NCI-H345 treated with DMSO at 0.1 percent for 48 hours (cell line): ENCODE results near the gene SERPINA9.
"Not testable (repeated sequence)": the region's sequence is repeated elsewhere in the genome, so short reads cannot be mapped to it uniquely, and the experiment has no call there.

Experiments
- DNase-seq: peaks from one replicate; lab custom pipeline; 2025; ENCODE audit not compliant: unreplicated experiment; lab: John Stamatoyannopoulos, UW

SERPINA9 gene, protein sequence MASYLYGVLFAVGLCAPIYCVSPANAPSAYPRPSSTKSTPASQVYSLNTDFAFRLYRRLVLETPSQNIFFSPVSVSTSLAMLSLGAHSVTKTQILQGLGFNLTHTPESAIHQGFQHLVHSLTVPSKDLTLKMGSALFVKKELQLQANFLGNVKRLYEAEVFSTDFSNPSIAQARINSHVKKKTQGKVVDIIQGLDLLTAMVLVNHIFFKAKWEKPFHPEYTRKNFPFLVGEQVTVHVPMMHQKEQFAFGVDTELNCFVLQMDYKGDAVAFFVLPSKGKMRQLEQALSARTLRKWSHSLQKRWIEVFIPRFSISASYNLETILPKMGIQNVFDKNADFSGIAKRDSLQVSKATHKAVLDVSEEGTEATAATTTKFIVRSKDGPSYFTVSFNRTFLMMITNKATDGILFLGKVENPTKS

DNA sequence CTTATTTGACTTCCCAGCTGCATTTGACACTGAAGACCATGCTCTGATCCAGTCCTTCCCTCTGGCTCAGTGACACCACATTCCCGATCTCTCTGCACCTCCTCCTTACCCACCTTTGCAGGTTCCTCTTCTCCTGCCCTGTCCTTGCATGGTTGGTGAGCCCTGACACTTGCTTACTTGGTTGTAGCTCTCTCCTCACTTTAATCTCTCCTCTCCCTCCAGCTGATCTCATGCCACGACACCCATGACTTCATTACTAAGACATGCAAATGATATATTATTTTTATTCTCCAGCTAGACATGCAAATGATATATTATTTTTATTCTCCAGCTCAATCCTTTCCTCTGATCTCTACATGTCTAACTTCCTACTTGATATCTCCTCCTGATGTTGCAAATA lies at the start of gene SERPINA9:
Gene SERPINA9 (minus strand): TSS at position 175 of the 400 bp plus-strand sequence. CDS start 6,357 bp downstream, outside the sequence.
- DNase-seq, result no peak

DNA sequence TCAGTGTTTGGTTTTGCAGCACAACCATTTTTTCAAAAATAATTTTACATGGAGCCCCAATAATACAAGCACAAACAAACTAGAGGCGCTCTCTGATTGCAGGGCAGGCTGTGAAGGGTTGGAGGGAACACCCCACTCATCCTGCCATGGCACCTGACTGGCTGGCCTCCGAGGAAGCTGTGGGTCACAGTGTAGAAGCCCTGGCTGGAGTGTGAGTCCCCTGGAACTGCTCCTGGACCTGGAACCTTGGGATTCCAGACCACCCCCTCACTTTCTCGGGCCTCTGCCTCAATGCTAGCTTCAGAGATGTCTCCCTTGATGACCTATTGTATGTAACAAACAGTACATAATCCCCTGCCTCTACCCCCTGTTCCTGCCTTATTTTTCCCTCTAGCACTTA lies 48.1 kb upstream of the SERPINA9 start:
- no peak for DNase-seq

DNA sequence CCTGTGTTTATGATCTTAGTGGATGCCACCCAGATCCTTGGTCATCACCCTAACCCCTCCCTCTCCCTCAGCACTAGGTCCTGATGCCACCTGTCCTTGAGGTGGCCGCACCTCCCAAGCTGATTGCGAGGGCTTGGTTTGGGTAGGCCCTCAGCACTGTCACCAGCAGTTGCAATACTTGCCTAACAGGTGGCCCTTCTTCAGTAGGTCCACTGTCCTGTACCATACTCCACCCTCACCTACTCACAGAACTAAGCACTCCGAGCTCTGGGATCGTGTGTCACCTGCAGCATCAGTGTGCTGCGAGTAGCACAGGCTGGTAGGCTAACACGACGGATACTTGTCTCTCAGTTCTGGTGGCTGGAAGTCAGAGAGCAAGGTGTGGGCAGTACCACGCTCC lies 47.3 kb upstream of the SERPINA9 start:
- DNase-seq, result no peak

DNA sequence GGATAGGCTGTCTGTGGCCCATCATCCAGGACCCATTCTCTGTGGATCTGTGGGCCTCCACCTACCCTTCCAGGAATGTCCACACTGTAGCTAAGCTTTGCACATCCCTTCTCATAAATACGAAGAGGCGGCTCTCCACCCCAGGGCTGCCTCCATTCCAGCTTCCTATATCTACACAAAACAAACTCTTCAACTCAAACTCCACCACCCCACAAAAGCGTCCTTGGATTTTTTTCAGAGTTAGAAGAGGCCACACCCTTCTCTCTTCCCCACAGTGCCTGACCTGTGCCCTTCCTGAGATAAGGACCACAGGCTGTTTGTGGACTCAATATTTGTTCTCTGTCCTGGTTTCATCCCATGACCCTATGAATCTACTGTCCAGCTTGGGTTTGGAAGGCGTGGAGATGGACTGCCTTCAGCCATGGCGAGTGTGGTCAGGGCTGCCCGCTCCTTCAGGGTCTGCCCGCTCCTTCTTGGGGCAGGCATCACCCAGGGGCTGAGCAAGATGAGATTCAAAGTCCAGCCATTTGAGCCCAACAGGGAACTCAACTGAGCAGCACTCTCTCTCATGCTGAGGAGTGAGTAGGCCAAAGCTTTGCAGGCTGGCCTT lies 46.2 kb upstream of the SERPINA9 start:
- no peak for DNase-seq

DNA sequence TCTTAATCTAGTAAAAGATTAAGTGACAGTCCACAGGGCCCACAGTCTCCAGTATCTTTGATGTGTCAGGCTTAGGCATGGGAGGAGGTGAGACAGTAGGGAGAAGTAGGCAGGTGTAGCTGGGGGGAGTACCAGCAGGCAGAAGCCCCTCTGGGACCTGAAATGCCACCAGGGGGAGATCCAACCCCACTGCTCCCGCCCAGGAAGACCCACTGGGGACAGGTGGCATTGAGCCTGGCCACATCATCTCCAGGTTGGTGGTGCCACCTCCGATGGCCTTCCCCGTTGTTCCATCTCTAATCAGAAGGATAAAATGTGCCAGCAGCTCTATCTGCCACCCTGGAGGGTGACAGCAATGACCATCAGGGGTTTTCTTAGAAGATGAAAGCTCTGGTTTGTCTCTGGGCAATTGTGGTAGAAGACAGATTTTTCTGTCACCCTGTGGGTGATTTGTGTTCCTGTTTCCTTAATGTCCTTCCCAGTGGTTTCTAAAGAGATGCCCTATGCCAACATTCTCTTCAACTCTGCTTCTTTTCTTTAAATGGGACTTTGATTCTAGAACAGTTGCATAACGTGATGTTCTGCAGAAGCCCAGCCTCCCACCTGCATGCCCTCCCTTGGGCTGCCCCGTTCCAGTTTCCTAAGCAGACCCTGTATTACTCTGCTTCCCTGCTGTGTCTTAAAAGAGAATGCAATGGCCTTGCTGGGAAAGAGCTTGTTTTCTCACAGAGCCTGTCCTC lies 45.5 kb upstream of the SERPINA9 start:
- no peak for DNase-seq

DNA sequence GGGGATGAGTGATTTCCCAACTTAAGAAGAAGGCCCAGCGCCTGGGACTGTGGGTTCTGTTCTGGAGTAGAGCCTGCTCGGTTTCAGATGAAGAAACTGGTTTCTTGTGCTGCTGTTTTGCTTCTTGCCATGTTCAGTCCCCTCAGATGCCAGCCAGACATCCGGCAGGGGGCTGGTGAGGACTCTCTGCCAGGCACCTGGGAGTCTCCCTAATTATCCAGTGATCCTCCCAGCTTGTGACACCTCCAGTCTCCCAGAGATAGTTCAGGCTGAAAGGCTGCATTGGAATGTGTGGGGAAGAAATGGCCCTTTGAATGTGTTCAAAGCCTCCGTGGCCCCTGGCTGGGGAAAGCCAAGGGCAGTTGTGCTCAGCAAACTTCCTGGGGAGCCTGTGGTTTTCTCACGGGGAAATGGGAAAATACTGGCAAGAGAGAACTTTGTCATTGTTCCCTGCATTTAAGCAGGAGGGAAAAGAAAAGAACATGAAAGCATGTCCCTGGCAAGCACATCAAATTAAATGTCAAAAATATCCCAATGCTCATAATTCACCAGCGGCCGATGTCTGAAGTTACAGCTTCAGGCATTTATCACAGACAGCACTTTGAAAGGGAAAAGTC lies 41.8 kb upstream of the SERPINA9 start:
- DNase-seq, result no peak

DNA sequence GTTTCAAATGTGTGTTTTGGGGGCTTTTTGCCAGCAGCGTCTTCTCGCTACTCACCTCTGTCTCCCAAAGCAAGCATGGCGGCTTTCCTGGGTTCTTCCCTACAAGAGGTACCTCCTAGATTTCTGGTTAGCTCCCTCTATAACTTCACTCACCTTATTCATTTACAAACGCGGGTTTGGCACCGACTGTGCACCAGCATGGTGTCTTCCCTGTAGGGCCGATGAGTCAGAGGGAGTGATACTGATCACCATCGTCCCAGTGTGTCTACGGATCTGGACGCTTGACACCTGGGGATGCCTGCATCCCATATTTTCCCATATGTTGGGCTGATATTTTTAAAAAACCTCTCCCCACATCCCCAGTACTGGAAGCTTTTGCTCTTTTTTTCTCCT lies 41.2 kb upstream of the SERPINA9 start:
- no peak for DNase-seq

GRCh38 chr14:94515856-94516255 lies 39.9 kb upstream of the SERPINA9 start:
- DNase-seq, result no peak

GRCh38 chr14:94515426-94515825 lies 39.4 kb upstream of the SERPINA9 start:
- DNase-seq, result no peak

DNA sequence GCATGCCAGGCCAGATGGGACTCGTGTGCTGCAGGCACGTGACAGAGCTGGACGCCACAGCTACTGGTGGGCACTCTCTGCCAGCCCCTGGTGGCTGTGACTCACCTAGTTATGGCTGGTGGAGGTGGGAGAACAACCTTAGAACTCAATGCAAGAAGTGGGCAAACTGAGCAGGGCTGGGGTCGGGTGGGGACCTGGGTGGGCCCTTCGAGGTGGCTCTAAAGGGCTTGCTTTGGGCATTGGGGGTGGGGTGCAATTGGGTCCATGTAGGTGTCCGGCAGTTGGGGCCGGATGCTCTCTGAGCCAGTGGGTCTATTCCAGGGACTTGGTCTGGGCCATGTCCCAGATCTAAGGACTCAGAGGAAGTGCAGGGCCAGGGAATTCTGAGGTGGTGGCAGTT lies 38.4 kb upstream of the SERPINA9 start:
- no peak for DNase-seq

DNA sequence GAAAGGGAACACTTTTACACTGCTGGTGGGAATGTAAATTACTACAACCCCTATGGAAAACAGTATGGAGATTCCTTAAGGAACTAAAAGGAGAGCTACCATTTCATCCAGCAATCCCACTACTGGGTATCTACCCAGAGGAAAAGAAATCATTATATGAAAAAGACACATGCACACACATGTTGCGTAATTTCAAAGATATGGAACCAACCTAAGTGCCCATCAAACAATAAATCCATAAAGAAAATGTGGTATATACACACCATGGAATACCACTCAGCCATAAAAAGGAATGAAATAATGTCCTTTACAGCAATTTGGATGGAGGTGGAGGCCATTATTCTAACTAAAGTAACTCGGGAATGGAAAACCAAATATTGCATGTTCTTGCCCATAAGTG lies 34.5 kb upstream of the SERPINA9 start:
- DNase-seq, result not testable (repeated sequence)

DNA sequence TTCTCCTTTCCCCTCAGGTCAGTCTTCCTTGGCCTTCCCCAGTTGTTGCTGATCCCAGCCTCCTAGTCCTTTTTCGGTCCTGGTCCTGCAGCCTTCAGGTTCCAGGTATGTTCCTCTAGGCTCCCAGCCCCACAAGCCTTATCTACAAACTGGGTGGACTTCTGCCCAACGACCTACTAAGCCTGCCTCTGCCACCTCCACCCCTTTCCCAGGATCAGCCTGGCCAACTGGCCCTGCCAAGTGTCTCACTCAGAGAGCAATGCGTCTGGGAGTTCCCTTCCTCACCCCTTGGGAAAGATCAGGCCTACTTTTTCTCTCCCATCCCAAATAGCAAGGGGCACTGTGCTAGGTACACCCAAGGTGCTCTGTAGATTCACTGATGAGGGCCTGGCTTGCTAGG lies 33.4 kb upstream of the SERPINA9 start, which contains the start of gene SERPINA12:
Gene SERPINA12 (minus strand): TSS at position 114 of the 400 bp plus-strand sequence. CDS start 11,072 bp downstream, outside the sequence.
- DNase-seq, result no peak

GRCh38 chr14:94505641-94506040 lies 29.6 kb upstream of the SERPINA9 start:
- DNase-seq, result no peak

DNA sequence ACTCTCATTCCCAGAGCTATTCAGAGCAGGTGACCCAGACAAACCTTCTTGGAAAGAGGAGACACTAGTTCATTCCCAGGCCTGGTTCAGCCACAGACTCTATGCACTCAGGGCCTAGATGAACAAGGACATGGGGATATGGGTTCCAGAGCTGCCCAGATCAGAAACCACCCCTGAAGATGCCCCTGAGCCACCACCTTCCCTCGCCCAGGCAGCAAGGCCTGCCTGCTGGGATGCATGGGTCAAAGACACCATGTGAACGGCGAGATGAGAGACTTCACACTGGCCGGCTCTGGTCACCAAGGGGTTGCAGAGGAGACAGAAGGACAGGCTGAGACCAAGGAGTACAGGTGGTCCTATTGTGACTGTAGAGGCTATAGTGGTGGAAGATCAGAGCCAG lies 29.2 kb upstream of the SERPINA9 start:
- DNase-seq, result no peak

DNA sequence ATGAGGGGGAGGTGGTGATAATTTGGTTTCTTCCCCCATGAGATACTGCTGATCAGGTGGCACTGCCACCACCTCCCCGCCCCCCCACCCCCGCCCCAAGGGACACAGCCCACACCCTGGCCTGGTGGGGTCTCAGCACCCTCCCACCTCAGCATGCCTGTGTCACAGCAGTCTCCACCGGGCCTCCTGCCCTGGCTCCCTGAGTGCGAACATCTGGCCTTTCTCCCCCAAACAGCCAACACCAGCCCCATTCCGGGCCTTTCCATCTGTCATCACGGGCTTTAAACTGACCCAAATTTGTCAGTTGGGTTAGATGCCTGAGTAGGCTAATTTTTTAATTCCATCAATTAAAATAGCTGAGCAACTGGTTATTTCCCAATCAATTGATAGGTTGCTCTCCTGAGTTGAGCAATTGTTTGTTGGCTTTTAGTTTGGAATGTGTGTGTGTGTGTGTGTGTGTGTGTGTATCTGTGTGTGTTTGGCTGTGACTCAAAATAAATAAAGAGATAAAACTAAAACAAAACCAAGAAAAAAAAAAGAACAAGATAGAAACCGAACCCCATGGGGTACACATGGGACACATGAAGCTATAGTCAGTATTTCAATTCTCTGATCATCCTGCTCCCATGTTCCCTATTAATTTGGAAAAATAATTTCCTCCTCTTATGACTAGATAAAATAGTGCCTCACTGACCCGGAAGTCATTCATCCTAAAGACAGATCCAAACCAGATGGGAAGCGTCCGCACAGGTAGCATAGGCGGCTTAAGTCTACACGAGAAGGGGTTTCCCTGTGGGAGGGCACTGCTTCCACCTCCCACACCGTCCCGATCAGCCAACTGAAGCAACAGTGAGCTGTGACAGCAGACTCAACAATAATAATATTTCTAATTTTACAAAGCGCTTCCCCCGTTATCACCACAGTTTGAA lies 25.9 kb upstream of the SERPINA9 start:
- no peak for DNase-seq

DNA sequence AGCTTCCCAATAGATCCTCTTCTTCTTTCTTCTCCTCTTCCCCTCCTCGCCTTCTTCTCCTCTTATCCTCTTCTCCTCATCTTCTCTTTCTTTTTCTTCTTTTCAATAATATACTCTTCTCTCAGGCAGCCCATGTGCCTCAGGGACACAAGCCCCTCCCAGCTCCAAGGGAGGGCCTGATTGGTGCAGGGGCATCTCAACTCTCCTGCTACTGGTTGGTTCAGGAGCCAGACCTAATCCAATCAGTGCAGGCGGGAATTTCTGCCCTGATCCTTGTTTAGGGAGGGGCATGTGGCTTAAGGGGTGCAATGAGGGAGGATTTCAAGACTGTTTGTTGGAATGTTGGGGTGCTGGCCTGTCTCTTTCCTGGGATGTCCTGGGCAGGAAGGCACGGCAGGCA lies 24.3 kb upstream of the SERPINA9 start:
- no peak for DNase-seq

- no peak for DNase-seq
Observed at GRCh38 chr14:94499673-94500072, 23.7 kb upstream of the SERPINA9 start.

DNA sequence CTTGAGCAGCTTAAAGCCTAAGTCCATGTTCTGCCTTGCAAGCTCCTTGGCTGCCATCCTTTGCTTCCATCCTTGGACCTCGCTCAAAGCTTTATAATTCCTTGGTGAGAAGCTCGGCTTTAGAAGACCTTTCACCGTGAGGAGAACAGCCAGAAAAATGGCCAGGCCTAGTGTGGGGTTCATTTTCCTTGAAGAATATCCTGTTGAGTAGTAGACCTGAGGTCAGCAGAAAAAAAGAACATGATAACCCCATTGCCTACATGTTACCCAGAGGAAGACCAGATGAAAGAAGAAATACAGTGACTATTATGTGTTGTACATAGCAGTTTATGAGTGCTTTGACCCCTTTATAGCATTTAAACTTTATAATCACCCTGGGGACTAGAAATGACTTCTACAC lies 22.2 kb upstream of the SERPINA9 start:
- no peak for DNase-seq

DNA sequence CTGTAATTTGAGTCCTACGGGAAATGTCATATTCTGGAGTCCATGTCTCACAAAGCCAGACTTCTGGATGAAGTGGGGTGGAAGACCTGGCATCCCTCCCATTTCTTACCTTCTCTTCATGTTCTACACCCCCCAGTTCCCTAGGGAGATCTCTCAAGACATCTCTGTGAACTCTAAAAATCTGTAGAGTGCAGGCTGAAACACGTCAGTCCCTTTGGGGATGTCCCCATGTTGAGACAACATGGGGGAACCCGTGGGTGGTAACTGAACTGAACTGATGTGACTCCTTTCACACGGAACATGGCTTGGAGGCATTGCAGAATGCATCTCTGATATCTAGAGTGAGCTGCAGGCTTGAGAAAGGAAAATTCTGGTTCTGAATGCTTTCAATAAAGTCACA lies 18.1 kb upstream of the SERPINA9 start:
- no peak for DNase-seq

GRCh38 chr14:94491511-94491910 lies 15.5 kb upstream of the SERPINA9 start:
- no peak for DNase-seq
